Glutamatergic neuron (in vitro differentiated cells): ENCODE results near the gene PCK1. TPM values are rescaled to one million over a fixed set of nuclear protein-coding genes. Genes with fewer than 3 reads are reported as not detected.

ENCODE experiments used
- DNase-seq: peaks from one replicate; pipeline ENCODE4 v3.0.0; 2022
- H3K27ac Mint-ChIP-seq: one replicate; pipeline ENCODE4 v1.8.0; 2020; ENCODE audit warnings: mild to moderate bottlenecking, mixed read lengths, inconsistent platforms; ENCODE audit not compliant: unreplicated experiment
- H3K27me3 Mint-ChIP-seq: one replicate; pipeline ENCODE4 v1.8.0; 2020; ENCODE audit warnings: mild to moderate bottlenecking, moderate library complexity, mixed read lengths, inconsistent platforms; ENCODE audit not compliant: unreplicated experiment
- H3K36me3 Mint-ChIP-seq: one replicate; pipeline ENCODE4 v1.8.0; 2020; ENCODE audit warnings: mild to moderate bottlenecking, mixed read lengths, inconsistent platforms; ENCODE audit not compliant: unreplicated experiment
- H3K4me1 Mint-ChIP-seq: one replicate; pipeline ENCODE4 v1.8.0; 2020; ENCODE audit warnings: mild to moderate bottlenecking, low read depth, mixed read lengths, inconsistent platforms; ENCODE audit not compliant: unreplicated experiment
- H3K4me3 Mint-ChIP-seq: one replicate; pipeline ENCODE4 v1.8.0; 2020; ENCODE audit warnings: mild to moderate bottlenecking, mixed read lengths, inconsistent platforms; ENCODE audit not compliant: unreplicated experiment
- H3K9me3 Mint-ChIP-seq: one replicate; pipeline ENCODE4 v1.8.0; 2020; ENCODE audit warnings: mild to moderate bottlenecking, moderate library complexity, mixed read lengths, inconsistent platforms; ENCODE audit not compliant: unreplicated experiment
- total RNA-seq: library from RNA; stranded (reverse); fragmentation: NEBNext Ultra II Directional; extraction: Animal tissue kit (Norgen Biotek cat#: 25700); gene quantifications from one replicate; pipeline ENCODE4 v1.2.1, GENCODE V29; 2021; ENCODE audit not compliant: unreplicated experiment
- TF ChIP-seq, protein P1 (sequence below): fragments of 200-600 bp; sonication (generic); IDR thresholded peaks from one replicate; pipeline ENCODE4 v1.5.0; 2021; ENCODE audit not compliant: partially characterized antibody, unreplicated experiment

Gene PCK1
- total RNA-seq, 1 donor from 2014 or later = not detected

DNA sequence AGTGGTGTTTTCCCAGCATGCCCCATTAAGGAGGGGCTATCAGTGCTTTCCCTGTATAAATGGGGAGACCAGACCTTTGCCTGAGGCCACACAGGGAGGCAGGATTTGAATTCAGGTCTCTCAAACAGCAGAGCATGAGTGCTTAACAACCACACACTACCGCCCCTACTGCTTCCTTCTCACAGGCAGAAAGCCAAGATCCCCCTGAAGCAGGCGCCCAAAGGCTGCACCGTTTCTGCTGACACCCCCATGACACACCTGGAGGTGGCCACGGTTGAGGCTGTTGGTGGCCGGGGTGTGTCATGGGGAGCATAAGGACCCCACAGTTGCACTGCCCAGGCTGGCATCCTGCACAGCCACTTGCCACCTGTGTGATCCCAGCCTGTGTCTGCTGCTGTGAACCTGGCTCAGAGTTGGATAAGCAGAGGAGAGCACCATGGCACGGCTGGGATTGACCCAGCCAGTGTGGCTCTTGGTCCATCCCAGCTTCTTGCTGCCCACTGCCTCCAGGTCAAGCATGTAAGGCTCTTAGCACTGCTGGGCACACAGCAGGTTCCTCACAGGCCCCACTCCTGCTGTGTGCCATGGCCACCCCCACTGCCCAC is 28.3 kb downstream of the PCK1 start:
- TF ChIP-seq, protein P1, sequence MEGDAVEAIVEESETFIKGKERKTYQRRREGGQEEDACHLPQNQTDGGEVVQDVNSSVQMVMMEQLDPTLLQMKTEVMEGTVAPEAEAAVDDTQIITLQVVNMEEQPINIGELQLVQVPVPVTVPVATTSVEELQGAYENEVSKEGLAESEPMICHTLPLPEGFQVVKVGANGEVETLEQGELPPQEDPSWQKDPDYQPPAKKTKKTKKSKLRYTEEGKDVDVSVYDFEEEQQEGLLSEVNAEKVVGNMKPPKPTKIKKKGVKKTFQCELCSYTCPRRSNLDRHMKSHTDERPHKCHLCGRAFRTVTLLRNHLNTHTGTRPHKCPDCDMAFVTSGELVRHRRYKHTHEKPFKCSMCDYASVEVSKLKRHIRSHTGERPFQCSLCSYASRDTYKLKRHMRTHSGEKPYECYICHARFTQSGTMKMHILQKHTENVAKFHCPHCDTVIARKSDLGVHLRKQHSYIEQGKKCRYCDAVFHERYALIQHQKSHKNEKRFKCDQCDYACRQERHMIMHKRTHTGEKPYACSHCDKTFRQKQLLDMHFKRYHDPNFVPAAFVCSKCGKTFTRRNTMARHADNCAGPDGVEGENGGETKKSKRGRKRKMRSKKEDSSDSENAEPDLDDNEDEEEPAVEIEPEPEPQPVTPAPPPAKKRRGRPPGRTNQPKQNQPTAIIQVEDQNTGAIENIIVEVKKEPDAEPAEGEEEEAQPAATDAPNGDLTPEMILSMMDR = no peak
- Mint-ChIP-seq H3K27ac (no peak overlapping the region), H3K4me3 (no peak overlapping the region), H3K9me3 (peaks cover 1% of the 10 kb centered on the region), H3K27me3 (peaks cover 3% of the 10 kb centered on the region), H3K4me1 (peaks cover 6% of the 10 kb centered on the region), H3K36me3 (no peaks in the 10 kb centered on the region)
- DNase-seq = no peak

GRCh38 chr20:57589728-57590484 is 29.0 kb downstream of the PCK1 start:
- no peak for DNase-seq
- Mint-ChIP-seq H3K4me1 (peaks cover 6% of the 10 kb centered on the region), H3K36me3 (no peaks in the 10 kb centered on the region), H3K27ac (no peak overlapping the region), H3K27me3 (peaks cover 3% of the 10 kb centered on the region), H3K4me3 (no peak overlapping the region), H3K9me3 (peaks cover 1% of the 10 kb centered on the region)
- TF ChIP-seq, protein P1 = no peak

GRCh38 chr20:57590485-57591288 is 29.8 kb downstream of the PCK1 start:
- peaks cover 1% of the 10 kb centered on the region for H3K9me3 Mint-ChIP-seq
- H3K27ac Mint-ChIP-seq = no peak overlapping the region
- no peak overlapping the region for H3K4me3 Mint-ChIP-seq
- H3K27me3 Mint-ChIP-seq = peaks cover 2% of the 10 kb centered on the region
- H3K36me3 Mint-ChIP-seq = no peaks in the 10 kb centered on the region
- TF ChIP-seq, protein P1 = no peak
- no peak for DNase-seq
- H3K4me1 Mint-ChIP-seq = peaks cover 6% of the 10 kb centered on the region

- H3K36me3 Mint-ChIP-seq = no peaks in the 10 kb centered on the region
- H3K9me3 Mint-ChIP-seq = peaks cover 1% of the 10 kb centered on the region
- H3K4me1 Mint-ChIP-seq = peaks cover 6% of the 10 kb centered on the region
- no peak overlapping the region for H3K27ac Mint-ChIP-seq
- H3K4me3 Mint-ChIP-seq = no peak overlapping the region
- no peak for DNase-seq
- peaks cover 2% of the 10 kb centered on the region for H3K27me3 Mint-ChIP-seq
- TF ChIP-seq, protein P1 = no peak
Observed at GRCh38 chr20:57591289-57592229, 30.6 kb downstream of the PCK1 start.
